HG03439 (cell line): ENCODE results near the gene UNC93B1.
"Not testable (repeated sequence)": the region's sequence is repeated elsewhere in the genome, so short reads cannot be mapped to it uniquely, and the experiment has no call there.

Experiments used
- ATAC-seq: cut with Tn5 transposase; IDR thresholded peaks from one replicate; pipeline ENCODE4 v1.9.1; 2021; ENCODE audit warnings: mild to moderate bottlenecking, moderate library complexity; ENCODE audit not compliant: unreplicated experiment

Gene UNC93B1

DNA sequence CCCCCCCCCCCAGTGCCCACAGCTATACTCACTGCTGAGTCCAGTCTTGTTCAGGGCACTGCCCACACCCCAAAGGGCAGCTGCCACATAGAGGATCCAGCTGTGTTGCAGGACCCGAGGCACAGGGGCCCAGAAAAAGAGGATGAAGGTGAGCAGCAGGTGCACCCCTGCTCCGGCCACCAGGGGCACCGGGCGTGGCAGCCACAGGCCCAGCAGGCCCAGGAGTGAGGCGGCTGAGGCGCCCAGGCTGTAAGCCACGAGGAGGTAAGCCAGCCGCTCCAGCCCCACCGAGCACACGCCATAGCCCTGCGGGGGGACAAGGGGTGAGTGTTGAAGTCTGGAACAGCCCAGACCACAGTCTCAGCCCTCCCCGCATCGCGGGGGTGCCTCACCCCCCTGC lies 8.3 kb downstream of the UNC93B1 start:
- not testable (repeated sequence) for ATAC-seq

DNA sequence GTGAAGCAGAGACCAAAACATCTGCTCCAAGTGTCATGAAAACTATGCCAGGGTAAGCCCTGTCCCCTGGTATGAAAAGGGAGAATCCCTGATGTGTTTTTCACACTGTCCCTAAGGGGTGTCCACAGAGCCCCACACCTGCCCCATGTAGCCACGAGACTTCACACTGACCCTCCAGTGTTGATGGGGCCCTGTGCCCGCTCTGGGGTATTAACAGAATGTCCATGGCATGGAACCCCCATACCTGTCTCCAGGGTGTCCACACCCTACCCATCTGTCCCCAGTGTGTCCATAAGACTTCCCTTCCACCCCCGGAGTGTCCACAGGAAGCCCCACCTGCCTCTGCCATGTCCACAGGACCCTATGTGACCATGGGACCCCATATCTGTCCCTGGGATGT lies 8.8 kb downstream of the UNC93B1 start:
- ATAC-seq, result not testable (repeated sequence)

DNA sequence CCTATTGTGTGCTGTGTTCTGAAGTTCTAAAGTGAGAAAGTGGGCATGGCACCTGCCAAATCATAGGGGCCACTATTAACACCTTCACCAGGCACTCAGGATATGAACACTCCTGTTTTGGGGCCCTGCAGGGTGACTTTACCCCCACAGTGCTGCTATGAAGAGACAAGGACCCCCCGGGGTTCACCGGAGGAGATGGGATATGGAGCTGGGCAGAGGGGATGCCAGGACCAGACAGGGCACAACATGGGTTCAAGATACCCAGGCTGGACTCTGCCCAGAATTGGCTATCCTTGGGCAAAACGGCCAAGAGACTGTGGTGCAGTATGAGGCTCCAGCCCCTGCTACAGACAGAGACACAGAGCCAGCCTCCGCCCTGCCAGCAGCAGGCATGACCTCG lies 9.5 kb downstream of the UNC93B1 start:
- not testable (repeated sequence) for ATAC-seq

DNA sequence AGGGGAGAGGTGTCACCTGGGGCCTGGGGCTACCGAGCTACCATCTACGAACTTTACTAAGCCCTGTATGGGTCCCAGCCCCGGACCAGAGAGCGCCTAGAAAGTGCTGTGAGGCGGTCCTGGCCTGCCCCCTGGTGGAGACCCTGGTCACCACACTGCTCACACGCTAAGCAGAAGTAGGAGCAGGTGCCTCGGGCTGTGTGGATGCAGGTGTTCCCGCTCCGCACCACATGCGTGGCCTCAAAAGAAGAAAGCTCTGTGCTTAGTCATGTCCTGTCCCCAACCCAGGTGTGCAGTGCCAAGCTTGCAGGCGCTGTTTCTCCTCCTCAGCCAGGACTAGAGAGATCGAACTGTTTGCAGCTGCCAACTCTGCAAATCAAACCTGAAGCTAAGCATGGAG lies 10.1 kb downstream of the UNC93B1 start:
- ATAC-seq, result not testable (repeated sequence)

DNA sequence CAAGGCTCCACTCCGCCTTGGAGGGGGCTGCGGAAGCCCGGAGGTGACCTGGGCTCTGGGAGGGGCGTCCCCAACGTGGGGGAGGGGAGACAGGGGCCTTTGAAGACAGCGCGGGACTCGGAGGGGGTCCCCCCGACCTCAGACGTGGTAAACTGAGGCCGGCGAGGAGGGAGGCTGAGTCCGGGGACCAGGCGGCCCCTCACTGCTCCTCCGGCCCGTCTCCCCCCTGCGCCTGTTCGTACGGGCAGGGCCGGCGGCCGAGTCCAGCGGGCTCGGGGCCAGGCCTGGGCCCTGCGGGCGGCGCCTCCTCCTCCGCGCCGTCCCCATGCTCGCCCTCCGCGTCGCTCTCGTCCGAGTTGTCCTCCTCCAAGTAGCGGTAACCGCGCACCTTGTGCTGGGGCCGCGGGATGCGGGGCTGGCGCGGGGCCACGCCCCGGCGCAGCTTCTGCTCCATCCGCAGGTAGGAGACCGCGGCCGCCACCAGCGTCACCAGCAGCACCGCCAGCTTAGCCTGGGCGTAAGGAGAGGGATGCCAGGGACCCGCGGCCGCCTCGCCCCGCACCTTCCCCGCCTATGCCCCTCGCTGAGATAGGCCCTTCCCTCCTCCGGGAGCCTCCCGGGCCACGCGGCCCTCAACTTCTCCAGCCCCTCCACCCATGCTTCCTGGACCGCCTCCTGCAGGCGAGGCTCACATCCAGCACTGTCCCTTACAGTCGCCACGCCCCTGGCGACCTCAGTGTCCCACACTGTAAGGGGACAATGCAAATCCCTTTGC lies 12.4 kb downstream of the UNC93B1 start:
- not testable (repeated sequence) for ATAC-seq

DNA sequence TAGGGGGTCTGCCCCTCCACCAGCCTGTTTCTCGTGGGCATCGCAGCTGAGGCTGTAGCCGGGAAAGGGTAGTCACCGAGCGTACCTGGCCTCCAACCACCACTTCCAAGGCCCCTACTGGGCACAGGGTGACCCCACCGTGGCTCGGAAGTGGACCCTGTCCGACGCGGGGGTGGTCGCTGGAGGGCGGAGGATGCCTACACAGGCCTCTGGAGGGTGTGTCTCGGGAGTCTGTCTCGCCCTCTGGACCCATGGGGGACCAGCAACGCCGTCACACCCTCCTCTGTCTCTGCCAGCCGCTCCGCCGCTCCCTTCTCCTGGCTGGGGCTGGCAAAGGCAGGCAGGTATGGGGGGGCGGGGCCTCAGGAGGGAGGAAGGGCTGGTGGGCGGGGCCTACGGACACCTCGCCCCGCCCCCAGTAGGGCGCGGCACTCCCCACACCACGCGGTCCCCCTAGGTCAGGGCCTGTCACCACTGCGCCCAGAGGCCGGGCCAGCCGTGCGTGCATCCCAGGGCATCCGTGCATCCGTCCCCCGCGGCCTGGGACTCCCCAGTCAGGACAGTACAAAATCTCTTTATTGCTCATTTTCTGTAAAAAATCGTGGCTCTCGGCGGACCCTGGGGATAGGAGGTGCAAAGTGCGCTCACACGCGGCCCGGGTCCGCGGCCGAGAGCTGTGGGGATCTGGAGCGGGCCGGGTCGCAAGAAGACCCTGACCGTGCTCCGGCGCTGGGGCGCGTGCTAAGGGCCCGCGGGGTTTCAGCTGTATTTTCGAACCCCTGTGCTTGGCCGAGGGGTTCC lies 13.2 kb downstream of the UNC93B1 start:
- not testable (repeated sequence) for ATAC-seq

DNA sequence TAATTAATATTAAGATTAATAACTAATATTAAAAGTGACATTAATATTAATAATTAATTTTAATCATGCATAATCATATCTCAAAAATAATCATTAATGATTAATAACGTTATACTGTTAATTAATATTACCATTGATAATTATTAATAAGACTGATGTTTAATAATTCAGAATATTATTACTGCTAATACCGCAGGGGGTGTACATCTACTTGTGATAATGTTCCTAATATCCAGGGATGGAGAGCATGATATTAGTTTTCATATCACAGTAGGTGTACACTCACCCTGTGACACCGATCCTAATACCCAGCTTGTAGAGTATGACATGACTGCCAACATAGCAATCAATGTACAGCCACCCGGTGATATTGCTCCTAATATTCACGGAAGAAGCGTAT lies 18.6 kb downstream of the UNC93B1 start:
- not testable (repeated sequence) for ATAC-seq

DNA sequence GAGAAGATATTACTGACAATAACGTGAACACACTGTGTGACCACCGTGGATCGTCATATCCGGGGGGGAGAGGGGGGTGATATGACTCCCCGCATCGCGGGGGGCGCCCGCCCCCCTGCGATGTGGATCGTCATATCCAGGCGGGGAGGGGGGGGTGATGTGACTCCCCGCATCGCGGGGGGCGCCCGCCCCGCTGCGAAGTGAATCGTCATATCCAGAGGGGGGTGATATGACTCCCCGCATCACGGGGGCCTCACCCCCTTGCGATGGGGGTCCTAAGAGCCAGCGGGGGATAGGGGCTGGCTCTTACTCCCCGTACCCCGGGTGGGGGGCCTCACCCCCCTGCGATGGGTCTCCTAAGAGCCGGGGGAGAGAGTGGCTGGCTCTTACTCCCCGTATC lies 19.9 kb downstream of the UNC93B1 start:
- ATAC-seq, result no peak

DNA sequence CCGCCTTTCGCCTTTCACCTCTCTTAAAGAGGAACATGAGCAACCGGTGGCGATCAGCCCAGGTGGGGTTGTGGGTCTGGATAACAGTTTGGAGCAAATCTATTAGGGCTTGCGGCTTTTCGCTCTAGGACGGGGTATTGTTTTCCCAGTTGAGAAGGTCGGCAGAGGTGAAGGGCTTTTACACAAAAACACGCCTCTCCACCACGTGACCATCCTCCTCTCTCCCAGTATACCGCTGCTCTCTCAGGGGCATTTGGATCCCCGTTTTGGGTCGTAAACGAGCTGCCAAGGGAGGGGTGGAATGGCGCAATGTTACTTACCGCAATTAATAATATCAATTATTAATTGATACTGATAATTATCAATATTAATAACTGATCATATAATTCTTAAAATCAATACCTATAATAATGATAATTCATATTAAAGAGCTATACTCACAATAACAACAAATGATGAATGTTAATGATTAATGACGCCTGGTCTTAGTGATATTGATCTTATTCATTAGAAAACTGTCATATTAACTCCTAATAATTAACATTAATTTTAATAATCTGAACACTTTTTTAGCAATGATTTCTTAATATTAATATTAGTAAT lies 21.5 kb downstream of the UNC93B1 start:
- ATAC-seq, result not testable (repeated sequence)

DNA sequence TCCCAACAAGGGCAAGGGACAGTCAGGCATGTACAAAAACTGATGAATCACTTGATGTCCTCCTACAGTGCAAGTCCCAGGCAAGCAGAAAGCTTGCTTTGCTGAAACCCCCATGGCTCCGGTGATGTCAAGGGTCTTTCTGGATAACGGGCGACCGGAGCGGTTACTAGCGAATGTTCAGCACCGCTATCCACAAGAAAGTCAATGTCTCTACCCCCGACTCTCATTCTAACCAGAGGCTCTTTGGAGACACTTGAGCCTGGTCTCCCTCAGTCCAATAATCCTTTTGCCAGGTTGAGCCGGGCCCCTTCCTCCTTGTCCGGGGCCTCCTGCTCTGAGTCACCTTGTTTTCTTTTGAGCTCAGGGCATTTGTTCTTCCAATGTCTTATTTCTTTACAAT lies 22.7 kb downstream of the UNC93B1 start:
- not testable (repeated sequence) for ATAC-seq

DNA sequence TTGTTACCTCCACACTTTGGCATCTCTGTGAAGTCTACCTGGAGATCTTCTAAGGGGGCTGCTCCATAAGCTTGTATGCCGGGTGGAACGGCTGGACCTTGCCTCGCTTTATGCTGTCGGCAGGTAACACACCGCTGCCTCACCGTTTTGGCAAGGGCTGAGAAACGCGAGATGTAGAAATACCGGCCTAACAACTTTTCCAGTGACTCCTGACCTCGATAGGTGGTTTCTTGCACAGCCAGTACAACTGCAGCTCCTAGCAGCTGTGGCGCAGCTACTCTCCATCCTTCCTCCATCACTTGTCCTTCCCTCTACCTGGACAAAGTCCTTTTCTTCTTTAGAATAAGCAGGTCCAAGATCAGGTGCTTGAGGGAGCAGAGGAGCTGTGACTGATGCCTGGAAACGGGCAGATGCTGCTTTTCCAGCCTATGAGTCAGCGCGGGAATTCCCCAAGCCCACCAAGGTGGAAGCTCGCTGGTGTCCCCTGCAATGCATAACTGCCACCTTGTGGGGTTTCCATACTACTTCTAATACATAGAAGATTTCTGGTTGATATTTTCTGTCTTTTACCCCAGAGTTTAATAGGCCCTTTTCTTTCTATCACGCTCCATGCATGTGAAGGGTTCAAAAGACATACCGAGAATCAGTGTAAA lies 25.0 kb downstream of the UNC93B1 start:
- not testable (repeated sequence) for ATAC-seq

DNA sequence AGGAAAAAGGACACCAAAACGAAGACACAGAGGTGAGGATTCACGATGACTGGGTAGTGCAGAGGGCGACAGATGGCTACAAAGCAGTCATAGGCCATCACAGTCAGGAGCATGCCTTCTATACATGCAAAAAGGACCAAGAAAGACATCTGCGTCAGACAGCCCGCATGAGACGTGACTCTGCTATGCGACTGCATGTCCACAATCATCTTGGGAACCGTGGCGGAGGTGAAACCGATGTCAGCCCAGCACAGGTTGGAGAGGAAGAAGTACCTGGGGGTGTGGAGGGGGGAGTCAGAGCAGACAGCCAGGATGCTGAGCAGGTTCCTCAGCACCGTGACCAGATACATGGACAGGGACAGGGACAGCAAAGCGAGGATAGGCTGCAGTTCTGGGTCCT lies 29.2 kb downstream of the UNC93B1 start:
- not testable (repeated sequence) for ATAC-seq

DNA sequence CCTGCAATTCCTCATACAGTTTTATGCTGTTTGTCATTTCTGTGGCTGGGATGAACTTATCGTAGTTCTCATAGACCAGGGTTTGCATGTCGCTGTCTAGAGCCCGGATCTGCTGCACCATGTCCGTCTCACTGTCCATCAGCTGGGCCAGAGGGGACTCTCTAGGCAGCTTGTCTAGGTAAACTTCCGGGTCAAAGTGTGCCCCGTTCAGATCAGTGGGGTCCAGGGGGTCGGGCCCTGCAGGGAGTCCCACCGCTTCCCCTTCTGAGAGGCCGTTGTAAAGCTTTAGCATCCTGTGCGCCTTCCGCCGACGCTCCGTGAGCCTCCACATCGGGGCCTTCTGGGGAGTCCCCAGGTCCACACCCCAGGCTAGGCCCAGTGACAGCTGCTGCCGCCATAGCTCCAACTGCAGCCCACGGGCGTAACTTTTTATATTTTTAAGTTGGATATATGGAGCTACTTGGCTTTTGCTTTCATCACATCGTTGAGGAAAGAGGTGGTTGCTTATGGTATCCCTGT lies 38.0 kb downstream of the UNC93B1 start:
- not testable (repeated sequence) for ATAC-seq

DNA sequence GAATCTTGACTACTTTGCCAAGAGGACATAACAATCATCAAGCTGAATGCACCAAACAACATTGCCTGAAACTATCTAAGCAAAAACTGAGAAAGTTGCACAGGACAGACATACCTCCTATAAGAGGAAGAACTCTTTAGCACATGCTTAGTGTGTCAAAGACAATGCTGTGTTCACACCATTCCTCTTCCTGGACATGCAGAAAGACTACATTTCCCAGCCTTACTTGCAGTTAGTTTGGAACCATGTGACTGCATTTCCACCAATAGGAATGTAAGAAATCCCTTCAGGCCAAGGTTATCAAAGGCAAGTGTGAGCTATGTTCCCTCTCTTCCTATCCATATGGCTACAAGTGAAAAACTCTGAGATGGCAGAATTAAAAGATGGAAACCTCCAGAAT lies 39.2 kb downstream of the UNC93B1 start:
- ATAC-seq, result not testable (repeated sequence)

DNA sequence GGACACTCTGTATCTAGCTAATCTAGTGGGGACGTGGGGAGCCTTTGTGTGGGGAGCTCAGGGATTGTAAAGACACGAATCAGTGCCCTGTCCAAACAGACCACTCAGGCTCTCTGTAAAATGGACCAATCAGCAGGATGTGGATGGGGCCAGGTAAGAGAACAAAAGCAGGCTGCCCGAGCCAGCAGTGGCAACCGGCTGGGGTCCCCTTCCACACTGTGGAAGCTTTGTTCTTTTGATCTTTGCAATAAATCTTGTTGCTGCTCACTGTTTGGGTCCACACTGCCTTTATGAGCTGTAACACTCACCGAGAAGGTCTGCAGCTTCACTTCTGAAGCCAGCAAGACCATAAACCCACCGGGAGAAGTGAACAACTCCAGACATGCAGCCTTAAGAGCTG lies 40.0 kb downstream of the UNC93B1 start:
- not testable (repeated sequence) for ATAC-seq

DNA sequence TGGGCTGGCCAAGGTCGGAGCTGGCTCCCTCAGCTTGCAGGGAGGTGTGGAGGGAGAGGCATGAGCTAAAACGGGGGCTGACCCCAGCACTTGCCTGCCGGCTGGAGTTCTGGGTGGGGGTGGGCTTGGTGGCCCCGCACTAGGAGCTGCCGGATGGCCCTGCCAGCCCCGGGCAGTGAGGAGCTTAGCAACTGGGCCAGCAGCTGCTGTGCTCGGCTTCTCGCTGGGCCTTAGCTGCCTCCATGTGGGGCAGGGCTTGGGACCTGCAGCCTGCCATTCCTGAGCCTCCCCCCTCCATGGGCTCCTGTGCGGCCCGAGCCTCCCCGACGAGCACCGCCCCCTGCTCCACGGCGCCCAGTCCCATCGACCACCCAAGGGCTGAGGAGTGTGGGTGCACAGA lies 40.7 kb downstream of the UNC93B1 start:
- not testable (repeated sequence) for ATAC-seq

DNA sequence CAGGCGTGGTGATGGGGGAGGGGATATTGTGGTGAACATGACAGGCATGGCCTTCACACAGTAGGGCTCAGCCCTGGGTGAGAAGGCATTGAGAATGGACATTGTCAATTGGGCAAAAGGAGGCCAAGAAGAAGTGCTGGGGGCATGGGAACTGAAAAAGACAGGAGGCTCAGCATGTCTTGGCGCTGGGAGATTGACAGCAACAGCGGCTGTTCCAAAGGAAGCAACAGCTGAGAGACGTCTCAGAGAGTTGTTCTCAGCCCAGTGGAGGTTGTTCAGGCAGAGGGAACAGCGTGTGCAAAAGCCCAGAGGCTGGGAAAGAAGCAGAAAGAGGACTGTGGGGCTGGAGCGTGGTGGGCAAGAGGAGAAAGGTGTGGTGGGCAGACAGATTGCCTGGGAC lies 47.7 kb downstream of the UNC93B1 start:
- not testable (repeated sequence) for ATAC-seq

DNA sequence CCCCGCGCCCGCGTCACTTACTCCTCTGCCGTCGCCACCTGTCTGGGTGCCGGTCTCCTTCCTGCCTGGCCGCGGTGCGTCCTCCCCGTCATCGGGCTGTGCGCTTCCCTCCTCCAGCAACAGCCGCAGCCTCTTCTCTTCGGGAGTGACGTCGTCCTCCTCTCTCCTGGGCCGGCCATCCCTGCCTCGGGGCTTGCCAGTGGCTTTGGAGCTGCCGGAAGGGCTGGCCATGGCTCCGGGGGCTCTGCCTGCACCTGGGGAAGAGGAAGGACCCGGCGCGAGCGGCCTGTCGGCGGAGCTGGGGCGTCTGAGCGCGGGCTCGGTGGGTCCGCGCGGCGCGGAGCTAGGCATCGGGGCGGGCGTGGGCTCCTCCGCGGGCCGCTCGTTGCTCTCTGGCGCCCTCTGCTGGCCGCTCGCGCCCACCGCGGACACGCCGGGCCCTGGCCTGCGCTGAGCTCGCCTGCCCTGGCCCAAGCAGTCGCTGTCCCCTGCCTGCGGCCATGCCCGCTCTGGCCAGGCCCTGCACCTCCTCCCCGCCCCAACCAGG lies 48.4 kb downstream of the UNC93B1 start:
- ATAC-seq, result not testable (repeated sequence)

DNA sequence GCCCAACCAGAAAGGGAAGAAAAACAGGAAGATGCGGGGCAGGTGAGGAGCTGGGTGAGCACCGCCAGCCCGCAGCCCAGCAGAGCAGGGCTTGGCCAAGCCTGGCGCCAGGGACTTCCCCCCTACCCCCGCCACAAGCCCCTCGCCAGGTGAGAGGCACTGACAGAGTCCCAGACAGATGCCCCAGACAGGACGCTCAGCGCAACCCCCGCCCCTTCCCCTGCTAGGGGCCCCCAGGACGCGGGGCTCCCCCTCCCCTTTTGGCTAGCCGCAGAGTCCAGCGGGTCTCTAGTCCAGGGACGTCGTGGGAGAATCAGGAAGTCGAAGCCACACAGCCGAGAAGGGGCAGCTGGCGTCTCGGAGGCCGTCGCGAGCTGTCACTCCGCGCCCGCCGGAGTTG lies 48.9 kb downstream of the UNC93B1 start:
- ATAC-seq, result not testable (repeated sequence)

DNA sequence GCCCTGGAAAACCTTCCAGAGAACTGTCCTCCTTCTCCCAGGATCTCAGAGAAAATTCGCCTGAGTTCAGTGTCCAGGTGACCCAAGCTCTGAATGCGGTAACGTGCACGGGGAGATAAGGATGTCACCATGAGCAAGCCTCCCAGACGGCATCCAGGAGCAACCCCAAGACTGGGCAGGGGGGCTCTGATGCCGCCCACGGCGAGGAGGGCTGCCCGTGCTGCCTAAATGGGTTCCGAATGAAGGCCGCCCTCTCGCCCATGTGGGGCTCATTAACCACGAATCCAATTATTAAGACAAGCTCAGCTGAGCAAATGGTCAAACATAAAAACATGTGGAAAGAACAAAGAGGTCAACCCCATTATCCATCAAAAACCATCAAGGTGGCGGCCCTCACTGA lies 49.6 kb downstream of the UNC93B1 start:
- not testable (repeated sequence) for ATAC-seq

DNA sequence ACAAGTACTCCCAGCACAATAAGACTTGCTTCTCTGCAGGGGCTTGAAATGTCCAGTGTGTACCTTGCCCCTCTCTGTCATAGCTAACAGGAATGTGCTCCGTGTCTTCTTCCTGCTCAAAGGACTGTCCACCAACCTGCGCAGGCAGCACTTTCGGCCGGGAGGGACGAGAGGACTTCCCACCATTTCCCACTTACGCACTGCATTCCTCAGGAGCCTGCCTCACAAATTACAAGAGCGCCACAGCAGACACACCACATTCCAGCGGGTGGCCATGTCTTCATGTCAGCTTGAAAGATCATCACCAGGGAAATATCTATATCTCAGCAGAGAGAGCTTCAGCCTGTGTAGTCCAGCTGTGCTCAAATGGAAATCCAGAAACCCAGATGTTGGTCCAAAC lies 53.2 kb downstream of the UNC93B1 start:
- not testable (repeated sequence) for ATAC-seq
